Activated CD8-positive, alpha-beta T cell treated with anti-CD3 and anti-CD28 coated beads for 36 hours (primary cell): ENCODE data around the gene POLE3. TPM values are rescaled to one million over a fixed set of nuclear protein-coding genes. Genes with fewer than 3 reads are reported as not detected.

Experiments used
- ATAC-seq: fragments of 200-7000 bp; cut with Tn5 transposase; one replicate; pipeline ENCODE4 v1.10.0; 2021; ENCODE audit warnings: mild to moderate bottlenecking, moderate library complexity
- CTCF ChIA-PET: fragments of 350-600 bp; sonication (Branson Sonifier 250); formaldehyde crosslinking; loops from one replicate; lab custom pipeline; 2021; ENCODE audit warnings: antibody characterized with exemption; lab: Charles Lee
- POLR2A ChIA-PET: fragments of 350-600 bp; sonication (Branson Sonifier 250); formaldehyde crosslinking; loops from one replicate; lab custom pipeline; 2021; ENCODE audit warnings: antibody characterized with exemption; lab: Charles Lee
- DNase-seq: peaks from one replicate; pipeline ENCODE4 v3.0.0-alpha.2; 2020
- H3K27ac Mint-ChIP-seq: one replicate; pipeline ENCODE4 v1.8.0; 2021; ENCODE audit warnings: mild to moderate bottlenecking, mixed read lengths
- H3K27me3 Mint-ChIP-seq: one replicate; pipeline ENCODE4 v1.8.0; 2021; ENCODE audit warnings: mixed read lengths
- H3K36me3 Mint-ChIP-seq: one replicate; pipeline ENCODE4 v1.8.0; 2021; ENCODE audit warnings: low read depth, mixed read lengths
- H3K4me1 Mint-ChIP-seq: one replicate; pipeline ENCODE4 v1.8.0; 2021; ENCODE audit warnings: low read depth, mixed read lengths
- H3K4me3 Mint-ChIP-seq: one replicate; pipeline ENCODE4 v1.8.0; 2021; ENCODE audit warnings: mild to moderate bottlenecking, moderate library complexity, mixed read lengths
- H3K9me3 Mint-ChIP-seq: one replicate; pipeline ENCODE4 v1.8.0; 2021; ENCODE audit warnings: mixed read lengths
- intact Hi-C: fragments of 100-400 bp; cut with micrococcal nuclease; formaldehyde crosslinking; loops from one replicate; pipeline ENCODE4 v1.10.0; 2022
- total RNA-seq, 2 experiments: library from RNA; stranded (reverse); gene quantifications; one replicate each; pipeline ENCODE4 v1.2.3, GENCODE V29; 2021
- TF ChIP-seq, protein P1 (sequence below): fragments of 200-600 bp; IDR thresholded peaks from one replicate; pipeline ENCODE4 v1.8.0; 2022; ENCODE audit warnings: antibody characterized with exemption, mild to moderate bottlenecking

The POLE3 gene
- total RNA-seq, 2 experiments from 2014 or later: 49.0 to 50.9 TPM

DNA sequence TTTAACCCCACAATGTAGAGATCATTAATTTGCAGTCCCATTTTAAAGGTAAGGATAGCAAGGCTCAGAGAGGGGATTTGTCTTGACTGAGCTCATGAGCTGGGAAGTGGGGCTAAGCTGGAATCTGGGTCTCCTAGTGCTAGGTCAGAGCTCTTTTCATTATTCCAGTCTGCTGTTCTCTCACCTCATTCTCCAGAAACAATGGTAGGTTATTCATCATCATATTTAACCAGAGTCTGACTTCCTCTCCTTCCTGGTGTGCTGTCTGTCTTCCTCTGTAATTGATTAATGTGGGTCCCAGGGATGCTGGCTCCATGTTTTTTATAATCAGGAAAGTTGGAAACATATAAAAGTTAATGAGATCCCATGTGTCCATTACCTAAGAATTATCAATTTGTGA lies 20.7 kb upstream of the POLE3 start:
- no peak for ATAC-seq
- H3K4me3 Mint-ChIP-seq: no peak overlapping the region
- CTCF ChIA-PET: interaction anchor here (1.1 to 1.6 kb wide), 3 partner anchors 20 to 227 kb away, joined by 3 to 5 read pairs (median 4); partner anchors contain the start of genes C9orf43 and POLE3

GRCh38 chr9:113428062-113428615 lies 17.7 kb upstream of the POLE3 start:
- Mint-ChIP-seq H3K4me3 (no peak overlapping the region), H3K36me3 (no peaks in the 10 kb centered on the region), H3K27me3 (peaks cover 2% of the 10 kb centered on the region), H3K9me3 (no peaks in the 10 kb centered on the region), H3K4me1 (no peaks in the 10 kb centered on the region), H3K27ac (no peak overlapping the region)
- ATAC-seq (no peak), DNase-seq (no peak)
- POLR2A ChIA-PET: no interaction called here
- TF ChIP-seq, protein P1, sequence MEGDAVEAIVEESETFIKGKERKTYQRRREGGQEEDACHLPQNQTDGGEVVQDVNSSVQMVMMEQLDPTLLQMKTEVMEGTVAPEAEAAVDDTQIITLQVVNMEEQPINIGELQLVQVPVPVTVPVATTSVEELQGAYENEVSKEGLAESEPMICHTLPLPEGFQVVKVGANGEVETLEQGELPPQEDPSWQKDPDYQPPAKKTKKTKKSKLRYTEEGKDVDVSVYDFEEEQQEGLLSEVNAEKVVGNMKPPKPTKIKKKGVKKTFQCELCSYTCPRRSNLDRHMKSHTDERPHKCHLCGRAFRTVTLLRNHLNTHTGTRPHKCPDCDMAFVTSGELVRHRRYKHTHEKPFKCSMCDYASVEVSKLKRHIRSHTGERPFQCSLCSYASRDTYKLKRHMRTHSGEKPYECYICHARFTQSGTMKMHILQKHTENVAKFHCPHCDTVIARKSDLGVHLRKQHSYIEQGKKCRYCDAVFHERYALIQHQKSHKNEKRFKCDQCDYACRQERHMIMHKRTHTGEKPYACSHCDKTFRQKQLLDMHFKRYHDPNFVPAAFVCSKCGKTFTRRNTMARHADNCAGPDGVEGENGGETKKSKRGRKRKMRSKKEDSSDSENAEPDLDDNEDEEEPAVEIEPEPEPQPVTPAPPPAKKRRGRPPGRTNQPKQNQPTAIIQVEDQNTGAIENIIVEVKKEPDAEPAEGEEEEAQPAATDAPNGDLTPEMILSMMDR: no peak
- intact Hi-C loops: no loop called here
- CTCF ChIA-PET: no interaction called here

More for the DNA sequence above, 20.7 kb upstream of the POLE3 start:
- POLR2A ChIA-PET: no interaction called here
- intact Hi-C loops: no loop called here
- Mint-ChIP-seq H3K9me3 (no peaks in the 10 kb centered on the region), H3K4me1 (no peaks in the 10 kb centered on the region), H3K27me3 (no peaks in the 10 kb centered on the region), H3K27ac (no peak overlapping the region), H3K36me3 (no peaks in the 10 kb centered on the region)
- TF ChIP-seq, protein P1: no peak
- no peak for DNase-seq

DNA sequence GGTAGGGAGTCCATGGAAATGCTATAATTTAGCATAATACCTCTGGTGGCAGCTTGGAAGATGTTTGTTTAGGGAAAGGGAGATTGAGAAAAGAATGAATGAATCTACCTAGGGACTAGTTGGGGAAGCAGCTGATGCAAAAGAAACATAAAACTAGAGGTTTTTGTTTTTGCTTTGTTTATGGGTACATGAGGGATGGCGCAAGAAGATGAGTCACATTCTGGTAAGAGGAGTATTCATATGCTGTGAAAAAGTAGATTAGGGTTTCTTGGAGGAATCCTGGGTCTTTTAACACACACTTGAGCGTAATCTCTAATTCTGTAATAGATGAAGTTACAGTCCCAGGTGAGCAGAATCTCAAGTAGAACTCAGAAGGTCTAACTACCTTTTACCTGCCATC lies 17.2 kb upstream of the POLE3 start:
- CTCF ChIA-PET: interaction anchor here (1.1 kb wide), 1 partner anchor 164 kb away, joined by 3 read pairs; no protein-coding TSS in a partner anchor
- intact Hi-C loops: no loop called here
- DNase-seq (no peak), ATAC-seq (no peak)
- no peaks in the 10 kb centered on the region for H3K9me3 Mint-ChIP-seq
- POLR2A ChIA-PET: no interaction called here
- no peaks in the 10 kb centered on the region for H3K36me3 Mint-ChIP-seq
- no peak overlapping the region for H3K4me3 Mint-ChIP-seq
- peaks cover 2% of the 10 kb centered on the region for H3K27me3 Mint-ChIP-seq
- H3K4me1 Mint-ChIP-seq: no peaks in the 10 kb centered on the region
- TF ChIP-seq, protein P1: no peak
- no peak overlapping the region for H3K27ac Mint-ChIP-seq

GRCh38 chr9:113426701-113427100 lies 16.2 kb upstream of the POLE3 start:
- no peaks in the 10 kb centered on the region for H3K4me1 Mint-ChIP-seq
- CTCF ChIA-PET: interaction anchor here (0.7 to 1.2 kb wide), 3 partner anchors 165 to 229 kb away, joined by 3 read pairs; no protein-coding TSS in a partner anchor
- DNase-seq (no peak), ATAC-seq (no peak)
- H3K27ac Mint-ChIP-seq: no peak overlapping the region
- H3K4me3 Mint-ChIP-seq: no peak overlapping the region
- H3K27me3 Mint-ChIP-seq: peaks cover 2% of the 10 kb centered on the region
- TF ChIP-seq, protein P1: no peak
- intact Hi-C loops: no loop called here
- no peaks in the 10 kb centered on the region for H3K9me3 Mint-ChIP-seq
- H3K36me3 Mint-ChIP-seq: no peaks in the 10 kb centered on the region
- POLR2A ChIA-PET: no interaction called here

GRCh38 chr9:113425072-113425471 lies 14.6 kb upstream of the POLE3 start:
- no peak for ATAC-seq
- Mint-ChIP-seq H3K4me1 (no peaks in the 10 kb centered on the region), H3K4me3 (no peak overlapping the region), H3K27ac (no peak overlapping the region), H3K27me3 (peaks cover 2% of the 10 kb centered on the region), H3K36me3 (no peaks in the 10 kb centered on the region), H3K9me3 (no peaks in the 10 kb centered on the region)
- DNase-seq: no peak
- ChIA-PET POLR2A (no interaction called here), CTCF (interaction anchor here (0.9 kb wide), 1 partner anchor 232 kb away, joined by 3 read pairs; no protein-coding TSS in a partner anchor)
- intact Hi-C loops: no loop called here
- TF ChIP-seq, protein P1: no peak
